ENCODE results near the gene FAR2.
"Not testable (repeated sequence)": the region's sequence is repeated elsewhere in the genome, so short reads cannot be mapped to it uniquely, and the experiment has no call there.

The FAR2 gene

DNA sequence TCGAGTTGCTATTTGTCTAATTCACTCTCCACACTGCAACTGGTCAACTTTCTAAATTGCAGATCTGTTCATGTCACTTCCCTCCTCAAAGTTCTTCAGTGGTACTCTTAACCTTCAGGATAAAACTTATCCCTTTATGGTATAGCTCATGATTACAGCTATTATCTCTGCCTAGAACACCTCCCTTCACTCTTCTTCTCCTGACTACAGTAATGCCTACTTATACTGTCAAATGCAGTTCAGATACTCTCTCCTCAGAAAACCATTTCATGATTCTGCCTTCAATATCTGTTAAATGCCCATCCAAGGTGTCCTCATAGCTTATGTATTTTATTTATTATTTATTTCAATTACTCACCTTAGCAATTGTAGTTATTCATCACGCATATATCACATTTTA lies 85.5 kb downstream of the FAR2 start:
- no peak for DNase-seq (ENCODE audit: low read depth, low spot score)

- peak; percentile 29 for DNase-seq (ENCODE audit: low read depth, low spot score)
Observed at GRCh38 chr12:29234965-29235626, 86.0 kb downstream of the FAR2 start.

- peak; percentile 37 for DNase-seq (ENCODE audit: low read depth, low spot score)
Observed at GRCh38 chr12:29238822-29239291, 89.8 kb downstream of the FAR2 start.

DNA sequence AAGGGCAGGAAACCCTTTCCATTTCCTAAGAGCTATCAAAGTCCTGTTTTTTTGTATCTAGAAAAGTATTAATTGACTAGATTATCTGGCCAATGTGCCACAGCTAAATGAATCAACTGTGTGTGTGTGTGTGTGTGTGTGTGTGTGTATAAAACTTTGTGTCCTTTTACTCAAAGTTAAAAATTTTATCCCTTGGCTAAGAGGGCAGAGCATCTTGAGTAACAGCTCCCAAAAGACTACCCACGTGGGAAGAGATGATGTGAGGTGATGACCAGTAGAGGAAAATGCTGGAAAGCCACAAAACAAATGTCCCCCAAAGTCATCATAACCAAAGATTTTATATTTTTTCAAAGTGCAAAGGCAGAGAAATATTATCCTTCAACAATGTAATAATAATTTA lies 90.3 kb downstream of the FAR2 start:
- no peak for DNase-seq (ENCODE audit: low read depth, low spot score)

- DNase-seq (ENCODE audit: low read depth, low spot score), result no peak
Observed at GRCh38 chr12:29240441-29240840, 91.4 kb downstream of the FAR2 start.

DNA sequence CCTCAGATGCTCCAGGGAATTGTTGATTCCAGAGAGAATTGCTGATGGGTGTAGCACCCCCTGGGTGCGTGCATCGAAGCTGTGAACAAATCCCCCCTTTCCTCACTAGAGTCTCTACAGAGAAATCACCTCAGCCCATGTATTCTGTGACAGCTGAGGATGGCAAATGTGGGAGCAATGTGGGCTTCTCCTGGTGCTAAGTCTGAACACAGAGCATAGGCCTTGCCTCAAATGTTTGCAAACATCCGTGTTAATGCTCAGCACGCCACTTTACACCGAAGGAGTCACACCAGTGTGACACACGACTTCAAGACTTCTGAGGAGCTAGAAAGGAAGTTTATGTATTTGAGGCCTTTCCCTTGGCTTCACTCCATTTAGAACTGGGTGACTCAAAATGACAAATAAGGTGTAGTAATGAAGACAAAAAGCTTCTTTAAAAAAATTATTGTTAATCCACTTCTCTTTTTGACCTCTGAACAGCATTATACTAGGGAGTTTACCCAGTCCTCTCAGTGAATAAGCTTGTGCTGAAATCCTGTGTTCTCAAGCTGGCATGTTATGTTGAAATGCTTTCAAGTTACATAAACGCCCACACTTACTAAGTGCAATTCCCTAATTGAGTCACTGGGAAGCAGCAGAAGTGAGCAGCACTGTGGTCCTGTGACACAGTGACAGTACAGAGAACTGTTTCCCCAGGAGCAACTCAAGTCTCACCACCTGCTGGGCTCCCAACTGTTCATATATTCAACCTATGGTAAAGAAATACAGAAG lies 92.9 kb downstream of the FAR2 start:
- peak; percentile 65 for DNase-seq (ENCODE audit: low read depth, low spot score)

DNA sequence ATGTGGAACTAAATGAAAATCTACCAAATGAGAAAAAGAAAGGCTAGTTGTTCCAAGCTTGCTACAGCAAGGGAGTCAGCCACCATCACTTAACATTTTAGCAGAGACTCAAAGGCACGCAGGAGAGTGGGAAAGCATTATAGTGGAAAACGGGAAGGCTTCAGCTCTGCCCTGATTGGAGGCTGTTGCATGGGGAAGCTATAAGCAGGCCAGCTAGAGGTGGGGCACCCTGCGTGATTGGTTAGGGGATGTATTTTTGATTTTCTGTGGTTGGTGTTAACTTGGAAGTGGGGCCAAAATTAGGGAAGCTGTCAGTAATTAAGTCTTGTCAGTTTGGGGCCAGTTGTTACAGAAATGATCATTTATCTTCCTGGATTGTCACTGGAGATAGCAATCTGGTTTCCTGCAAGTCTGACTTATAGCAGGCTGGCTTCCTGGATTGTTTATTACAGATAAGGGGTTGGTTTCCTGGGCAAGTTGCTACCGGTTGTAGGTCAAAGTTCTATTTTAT lies 93.9 kb downstream of the FAR2 start:
- DNase-seq (ENCODE audit: low read depth, low spot score), result no peak

- DNase-seq (ENCODE audit: low read depth, low spot score), result no peak
Observed at GRCh38 chr12:29244159-29244765, 95.2 kb downstream of the FAR2 start.

GRCh38 chr12:29245246-29245645 lies 96.2 kb downstream of the FAR2 start:
- no peak for DNase-seq (ENCODE audit: low read depth, low spot score)

- no peak for DNase-seq (ENCODE audit: low read depth, low spot score)
Observed at GRCh38 chr12:29249930-29250329, 100.9 kb downstream of the FAR2 start.

GRCh38 chr12:29253906-29254625 lies 105.0 kb downstream of the FAR2 start:
- DNase-seq (ENCODE audit: low read depth, low spot score), result no peak

DNA sequence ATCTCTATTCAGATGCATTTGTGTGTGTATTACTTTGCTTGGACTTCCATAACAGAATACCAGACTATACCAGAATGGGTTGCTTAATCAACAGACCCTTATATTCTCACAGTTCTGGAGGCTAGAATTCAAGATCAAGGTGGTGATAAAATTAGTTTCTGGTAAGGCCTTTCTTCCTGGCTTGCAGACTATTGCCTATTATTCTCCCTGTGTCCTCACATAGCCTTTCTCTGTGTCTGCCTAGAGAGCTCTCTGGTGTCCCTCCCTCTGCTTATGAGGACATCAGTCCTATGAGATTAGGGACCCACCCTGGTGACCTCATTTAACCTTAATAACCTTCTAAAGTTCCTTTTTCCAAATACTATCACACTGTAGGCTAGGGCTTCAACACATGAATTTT lies 106.0 kb downstream of the FAR2 start:
- no peak for DNase-seq (ENCODE audit: low read depth, low spot score)

DNA sequence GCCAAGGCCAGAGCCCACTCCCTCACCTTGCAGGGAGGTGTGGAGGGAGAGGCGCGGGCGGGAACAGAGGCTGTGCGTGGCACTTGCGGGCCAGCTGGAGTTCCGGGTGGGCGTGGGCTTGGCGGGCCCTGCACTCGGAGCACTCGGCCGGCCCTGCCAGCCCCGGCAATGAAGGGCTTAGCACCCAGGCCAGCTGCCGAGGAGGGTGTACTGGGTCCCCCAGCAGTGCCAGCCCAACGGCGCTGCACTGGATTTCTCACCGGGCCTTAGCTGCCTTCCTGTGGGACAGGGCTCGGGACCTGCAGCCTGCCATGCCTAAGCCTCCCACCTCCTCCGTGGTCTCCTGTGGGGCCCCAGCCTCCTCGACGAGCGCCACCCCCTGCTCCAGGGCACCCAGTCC lies 107.5 kb downstream of the FAR2 start:
- no peak for DNase-seq (ENCODE audit: low read depth, low spot score)

- not testable (repeated sequence) for DNase-seq (ENCODE audit: low read depth, low spot score)
Observed at GRCh38 chr12:29257687-29258086, 108.6 kb downstream of the FAR2 start.

DNA sequence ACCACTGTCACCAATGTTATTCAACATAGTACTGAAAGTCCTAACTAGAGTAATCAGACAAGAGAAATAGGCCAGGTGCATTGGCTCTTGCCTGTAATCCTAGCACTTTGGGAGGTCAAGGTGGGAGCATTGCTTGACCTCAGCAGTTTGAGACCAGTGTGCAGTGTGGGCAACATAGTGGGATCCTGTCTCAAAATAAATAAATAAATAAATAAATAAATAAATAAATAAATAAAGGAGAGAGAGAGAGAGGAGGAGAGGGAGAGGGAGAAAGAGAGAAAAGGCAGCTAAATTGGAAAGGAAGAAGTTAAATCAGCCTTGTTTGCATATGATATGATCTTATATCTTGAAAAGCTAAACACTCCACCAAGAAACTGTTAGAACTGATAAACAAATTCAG lies 115.3 kb downstream of the FAR2 start:
- no peak for DNase-seq (ENCODE audit: low read depth, low spot score)

DNA sequence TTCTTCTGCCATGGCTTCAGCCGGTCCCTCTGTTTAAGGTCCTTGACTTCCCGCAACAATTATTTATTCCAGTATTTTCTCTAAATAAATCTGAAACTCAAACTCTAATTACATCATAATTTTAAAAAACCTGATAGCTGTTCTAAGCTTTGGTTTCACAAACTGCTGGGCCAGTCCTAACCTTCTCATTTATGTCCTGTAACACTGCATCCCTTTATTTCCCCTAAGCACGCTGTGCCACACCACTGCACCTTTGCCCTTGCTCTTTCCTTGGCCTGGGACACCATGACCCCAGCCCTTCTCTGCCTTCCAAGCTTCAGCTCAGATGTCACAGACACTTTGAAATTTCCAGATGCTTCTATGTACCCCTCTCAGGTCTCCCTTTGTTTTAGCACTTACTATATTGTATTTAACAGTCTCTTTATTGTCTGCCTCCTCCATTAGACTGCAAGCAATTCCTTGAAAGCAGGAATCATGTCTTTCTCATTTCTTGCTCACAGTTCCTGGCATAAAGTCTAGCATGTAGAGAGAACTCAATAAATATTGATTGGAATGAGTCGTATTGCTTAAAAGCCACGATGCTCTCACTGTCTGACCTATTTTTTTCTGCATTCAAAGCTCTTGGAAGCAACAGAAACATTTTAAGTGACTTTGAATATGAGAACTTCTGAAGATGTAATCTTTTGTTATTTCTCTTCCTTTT lies 120.8 kb downstream of the FAR2 start:
- DNase-seq (ENCODE audit: low read depth, low spot score), result no peak

- DNase-seq (ENCODE audit: low read depth, low spot score), result no peak
Observed at GRCh38 chr12:29270446-29270845, 121.4 kb downstream of the FAR2 start.

GRCh38 chr12:29273178-29273843 lies 124.2 kb downstream of the FAR2 start:
- no peak for DNase-seq (ENCODE audit: low read depth, low spot score)

- no peak for DNase-seq (ENCODE audit: low read depth, low spot score)
Observed at GRCh38 chr12:29275834-29276233, 126.8 kb downstream of the FAR2 start.

DNA sequence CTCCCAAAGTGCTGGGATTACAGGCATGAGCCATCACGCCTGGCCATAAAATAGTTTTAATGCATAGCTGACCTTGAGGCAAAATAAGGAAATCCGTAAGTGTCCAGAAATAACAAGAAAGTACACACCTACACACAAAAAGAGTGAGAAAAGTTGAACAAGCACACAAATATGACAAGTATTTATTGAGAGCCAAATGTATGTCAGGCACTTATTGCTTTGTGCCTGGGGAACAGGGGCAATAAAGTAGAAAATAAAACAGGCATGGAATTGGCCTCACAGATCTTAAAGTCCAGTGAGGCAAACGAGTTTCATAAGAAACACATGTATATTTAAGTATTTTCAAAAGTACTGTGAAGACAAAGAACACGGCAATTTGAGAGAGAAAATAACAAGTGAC lies 128.2 kb downstream of the FAR2 start:
- DNase-seq (ENCODE audit: low read depth, low spot score), result no peak
